AG09319 (cell line): ENCODE measurements around the gene ASPRV1.

ENCODE experiments used
- DNase-seq: peaks from one replicate; pipeline ENCODE4 v3.0.0-alpha.2; 2010; ENCODE audit warnings: low read depth; ENCODE audit errors: extremely low read depth
- TF ChIP-seq, protein P1 (sequence below): IDR thresholded peaks from 2 replicates; pipeline ENCODE4 v1.5.1; 2011; ENCODE audit warnings: low read depth, mild to moderate bottlenecking, inconsistent platforms, low read length, moderate library complexity

Gene ASPRV1

DNA sequence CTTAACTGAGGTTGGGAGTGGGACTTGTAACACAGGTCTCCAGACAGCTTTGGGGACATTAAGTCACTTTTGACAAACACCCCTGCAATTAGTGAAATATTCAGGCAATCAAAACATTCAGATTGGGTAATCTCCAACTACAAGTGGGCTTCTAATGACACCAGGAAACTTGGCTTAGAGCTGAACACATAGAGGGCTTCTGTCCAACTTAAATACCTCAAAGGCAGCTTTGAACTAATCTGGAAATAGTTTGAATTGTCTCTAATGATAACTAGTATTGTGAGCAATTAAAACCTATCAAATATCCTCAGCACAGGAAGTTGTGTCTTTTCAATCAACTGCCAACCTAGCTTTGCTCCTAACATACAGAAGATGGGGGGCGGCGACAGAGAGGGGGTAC lies 5.1 kb upstream of the ASPRV1 start:
- TF ChIP-seq, protein P1, sequence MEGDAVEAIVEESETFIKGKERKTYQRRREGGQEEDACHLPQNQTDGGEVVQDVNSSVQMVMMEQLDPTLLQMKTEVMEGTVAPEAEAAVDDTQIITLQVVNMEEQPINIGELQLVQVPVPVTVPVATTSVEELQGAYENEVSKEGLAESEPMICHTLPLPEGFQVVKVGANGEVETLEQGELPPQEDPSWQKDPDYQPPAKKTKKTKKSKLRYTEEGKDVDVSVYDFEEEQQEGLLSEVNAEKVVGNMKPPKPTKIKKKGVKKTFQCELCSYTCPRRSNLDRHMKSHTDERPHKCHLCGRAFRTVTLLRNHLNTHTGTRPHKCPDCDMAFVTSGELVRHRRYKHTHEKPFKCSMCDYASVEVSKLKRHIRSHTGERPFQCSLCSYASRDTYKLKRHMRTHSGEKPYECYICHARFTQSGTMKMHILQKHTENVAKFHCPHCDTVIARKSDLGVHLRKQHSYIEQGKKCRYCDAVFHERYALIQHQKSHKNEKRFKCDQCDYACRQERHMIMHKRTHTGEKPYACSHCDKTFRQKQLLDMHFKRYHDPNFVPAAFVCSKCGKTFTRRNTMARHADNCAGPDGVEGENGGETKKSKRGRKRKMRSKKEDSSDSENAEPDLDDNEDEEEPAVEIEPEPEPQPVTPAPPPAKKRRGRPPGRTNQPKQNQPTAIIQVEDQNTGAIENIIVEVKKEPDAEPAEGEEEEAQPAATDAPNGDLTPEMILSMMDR, result no peak
- no peak for DNase-seq

GRCh38 chr2:69965756-69966445 lies 4.5 kb upstream of the ASPRV1 start:
- DNase-seq, result no peak
- TF ChIP-seq, protein P1, result no peak

DNA sequence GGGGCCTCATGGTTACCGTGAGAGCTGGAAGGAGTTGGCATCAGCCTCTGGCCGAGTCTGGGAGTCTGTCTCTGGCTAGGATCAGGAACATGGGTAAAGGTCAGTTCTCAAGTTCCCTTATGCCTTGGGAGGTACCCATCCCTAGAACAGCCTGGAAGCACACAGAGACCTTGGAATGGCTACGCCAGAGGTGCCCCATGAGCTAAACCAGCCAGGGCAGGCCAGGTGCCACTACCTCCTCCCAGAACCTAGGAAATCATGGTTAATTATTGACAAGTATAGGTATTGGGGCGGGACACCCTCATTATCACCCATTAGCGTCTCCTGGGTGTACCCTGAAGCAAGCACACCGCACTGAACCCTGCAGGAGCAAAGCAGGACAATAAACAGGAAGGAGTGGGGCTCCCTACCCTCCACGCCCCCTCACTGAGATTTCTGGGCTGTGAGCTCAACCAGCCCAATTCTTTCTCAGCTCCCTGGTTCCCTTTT lies 3.0 kb upstream of the ASPRV1 start:
- TF ChIP-seq, protein P1, result no peak
- DNase-seq, result no peak

- no peak for DNase-seq
Measured at GRCh38 chr2:69962986-69963730, 1.7 kb upstream of the ASPRV1 start.

GRCh38 chr2:69960821-69961220 lies 610 bp downstream of the ASPRV1 start:
- DNase-seq, result no peak
- TF ChIP-seq, protein P1, result no peak

More at GRCh38 chr2:69962986-69963730, 1.7 kb upstream of the ASPRV1 start:
- TF ChIP-seq, protein P1, result no peak

- TF ChIP-seq, protein P1, result no peak
- no peak for DNase-seq
Measured at GRCh38 chr2:69959425-69959824, 2.0 kb downstream of the ASPRV1 start.

DNA sequence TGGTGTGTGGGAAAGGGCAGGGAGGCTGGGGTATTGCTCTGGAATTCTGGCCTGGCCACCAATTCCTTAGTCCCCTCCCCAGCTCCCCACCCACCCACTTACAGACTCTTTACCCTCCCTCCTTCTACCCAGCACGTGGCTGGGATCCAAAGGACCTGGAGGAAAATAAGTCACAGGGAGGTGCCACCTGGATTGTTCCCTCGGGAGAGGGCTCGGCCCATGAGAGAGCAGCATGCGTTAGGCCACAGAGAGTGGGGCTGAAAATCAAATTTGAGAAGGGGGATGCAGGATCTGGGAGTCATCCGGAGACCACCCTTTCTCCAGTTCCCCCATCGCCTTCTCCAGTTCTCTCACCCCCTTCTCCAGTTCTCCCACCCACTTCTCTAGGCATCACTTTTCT lies 3.0 kb downstream of the ASPRV1 start:
- TF ChIP-seq, protein P1, result no peak
- DNase-seq, result no peak
